Measurements from ENCODE around the gene PRPF8.
"Not testable (repeated sequence)": the region's sequence is repeated elsewhere in the genome, so short reads cannot be mapped to it uniquely, and the experiment has no call there.

Gene PRPF8

GRCh38 chr17:1716076-1716911 lies 31.6 kb upstream of the PRPF8 start:
- DNase-seq: peak; percentile 100

- DNase-seq: no peak
Observed at GRCh38 chr17:1715803-1716075, 31.1 kb upstream of the PRPF8 start.

GRCh38 chr17:1714980-1715802 lies 30.5 kb upstream of the PRPF8 start:
- peak; percentile 45 for DNase-seq

- no peak for DNase-seq
Observed at GRCh38 chr17:1714427-1714979, 29.8 kb upstream of the PRPF8 start.

- no peak for DNase-seq
Observed at GRCh38 chr17:1713878-1714426, 29.3 kb upstream of the PRPF8 start.

GRCh38 chr17:1713160-1713877 lies 28.7 kb upstream of the PRPF8 start:
- no peak for DNase-seq

- no peak for DNase-seq
Observed at GRCh38 chr17:1712271-1712670, 27.6 kb upstream of the PRPF8 start.

- no peak for DNase-seq
Observed at GRCh38 chr17:1711804-1712203, 27.1 kb upstream of the PRPF8 start.

- DNase-seq: no peak
Observed at GRCh38 chr17:1710807-1711553, 26.3 kb upstream of the PRPF8 start.

- no peak for DNase-seq
Observed at GRCh38 chr17:1709971-1710806, 25.5 kb upstream of the PRPF8 start, which contains the start of gene TLCD2. TSS of gene TLCD2 (minus strand) at chr17:1710377. CDS start at chr17:1710242, 135 bp downstream.

- DNase-seq: no peak
Observed at GRCh38 chr17:1709403-1709951, 24.8 kb upstream of the PRPF8 start.

GRCh38 chr17:1708791-1709346 lies 24.2 kb upstream of the PRPF8 start:
- DNase-seq: not testable (repeated sequence)

- no peak for DNase-seq
Observed at GRCh38 chr17:1707107-1707506, 22.4 kb upstream of the PRPF8 start.

GRCh38 chr17:1705004-1705403 lies 20.3 kb upstream of the PRPF8 start:
- no peak for DNase-seq

GRCh38 chr17:1703063-1703462 lies 18.4 kb upstream of the PRPF8 start:
- no peak for DNase-seq

- DNase-seq: not testable (repeated sequence)
Observed at GRCh38 chr17:1699891-1700290, 15.2 kb upstream of the PRPF8 start.

GRCh38 chr17:1697681-1698080 lies 13.0 kb upstream of the PRPF8 start:
- no peak for DNase-seq

GRCh38 chr17:1695365-1695764 lies 10.7 kb upstream of the PRPF8 start:
- DNase-seq: no peak

- no peak for DNase-seq
Observed at GRCh38 chr17:1693339-1693738, 8.7 kb upstream of the PRPF8 start.

- DNase-seq: no peak
Observed at GRCh38 chr17:1690544-1691221, 6.0 kb upstream of the PRPF8 start.
